Measurements from ENCODE around the gene ERI2.

Gene ERI2

GRCh38 chr16:20750558-20750957 is 55.7 kb downstream of the ERI2 start:
- no peak for TF ChIP-seq CTCF (IDR thresholded peaks at IDR 0.05; ENCODE audit: low read depth, low read length, missing control alignments)
- H3K4me3 ChIP-seq (replicated peaks; ENCODE audit: low read depth, low read length) = no peak overlapping the region
- DNase-seq (ENCODE audit: extremely low read depth, low read depth) = no peak

GRCh38 chr16:20749474-20749873 is 56.8 kb downstream of the ERI2 start:
- DNase-seq (ENCODE audit: extremely low read depth, low read depth) = no peak
- H3K4me3 ChIP-seq (replicated peaks; ENCODE audit: low read depth, low read length) = no peak overlapping the region
- no peak for TF ChIP-seq CTCF (IDR thresholded peaks at IDR 0.05; ENCODE audit: low read depth, low read length, missing control alignments)

GRCh38 chr16:20747030-20747816 is 59.0 kb downstream of the ERI2 start:
- DNase-seq (ENCODE audit: extremely low read depth, low read depth) = no peak
- no peak for TF ChIP-seq CTCF (IDR thresholded peaks at IDR 0.05; ENCODE audit: low read depth, low read length, missing control alignments)
- no peak overlapping the region for H3K4me3 ChIP-seq (replicated peaks; ENCODE audit: low read depth, low read length)

GRCh38 chr16:20746461-20746860 is 59.8 kb downstream of the ERI2 start:
- no peak for DNase-seq (ENCODE audit: extremely low read depth, low read depth)
- TF ChIP-seq CTCF (IDR thresholded peaks at IDR 0.05; ENCODE audit: low read depth, low read length, missing control alignments) = no peak
- H3K4me3 ChIP-seq (replicated peaks; ENCODE audit: low read depth, low read length) = no peak overlapping the region

Measured in HFF-Myc (cell line).